ENCODE measurements around the gene IDH3G. TPM values are rescaled to one million over a fixed set of nuclear protein-coding genes. Genes with fewer than 3 reads are reported as not detected.

Gene IDH3G
- total and polyA plus RNA-seq, 2 of the 8 experiments (the other 6 are each of a cell fraction or from before 2014, with no cell fraction given): 39.4 to 66.7 TPM

GRCh38 chrX:153781428-153782047 lies 12.6 kb downstream of the IDH3G start:
- H2AFZ ChIP-seq (ENCODE audit: low read length): no peak overlapping the region
- 91% methylated on average over 10 of the region's 24 CpGs; no CpG with 5 or more reads in 1 of the 2 experiments for WGBS, 2 experiments (ENCODE audit: extremely low coverage in 1 of 2, insufficient coverage in 1 of 2, insufficient read length in 1 of 2, insufficient replicate concordance in 2 of 2, low coverage in 1 of 2, low lambda C conversion rate in 2 of 2, missing lambda C conversion rate in 1 of 2)
- no peaks in the 10 kb centered on the region for H3K79me2 ChIP-seq (ENCODE audit: control insufficient read depth in 1 of 2, insufficient read depth in 2 of 2, low read length in 2 of 2)
- TF ChIP-seq CEBPB (IDR thresholded peaks at IDR 0.05; ENCODE audit: low read depth, low read length) (no peak), TBP (IDR thresholded peaks at IDR 0.05; ENCODE audit: low read depth, low read length) (no peak), POU5F1 (IDR thresholded peaks at IDR 0.05; ENCODE audit: low read depth, low read length) (no peak), PHF8 (conservative IDR thresholded peaks at IDR 0.05; ENCODE audit: low read depth, low read length) (no peak), JUND (IDR thresholded peaks at IDR 0.05; ENCODE audit: low read length) (no peak), ZNF274 (IDR thresholded peaks at IDR 0.05; ENCODE audit: borderline replicate concordance, extremely low read depth, low read length) (no peak), BCL11A (IDR thresholded peaks at IDR 0.05; ENCODE audit: low read depth in 2 of 2, low read length in 2 of 2) (no peak), NRF1 (IDR thresholded peaks at IDR 0.05; ENCODE audit: low read depth, low read length) (no peak), FOSL1 (IDR thresholded peaks at IDR 0.05; ENCODE audit: insufficient read depth, low read depth, low read length) (no peak)
- TF ChIP-seq, protein P1, sequence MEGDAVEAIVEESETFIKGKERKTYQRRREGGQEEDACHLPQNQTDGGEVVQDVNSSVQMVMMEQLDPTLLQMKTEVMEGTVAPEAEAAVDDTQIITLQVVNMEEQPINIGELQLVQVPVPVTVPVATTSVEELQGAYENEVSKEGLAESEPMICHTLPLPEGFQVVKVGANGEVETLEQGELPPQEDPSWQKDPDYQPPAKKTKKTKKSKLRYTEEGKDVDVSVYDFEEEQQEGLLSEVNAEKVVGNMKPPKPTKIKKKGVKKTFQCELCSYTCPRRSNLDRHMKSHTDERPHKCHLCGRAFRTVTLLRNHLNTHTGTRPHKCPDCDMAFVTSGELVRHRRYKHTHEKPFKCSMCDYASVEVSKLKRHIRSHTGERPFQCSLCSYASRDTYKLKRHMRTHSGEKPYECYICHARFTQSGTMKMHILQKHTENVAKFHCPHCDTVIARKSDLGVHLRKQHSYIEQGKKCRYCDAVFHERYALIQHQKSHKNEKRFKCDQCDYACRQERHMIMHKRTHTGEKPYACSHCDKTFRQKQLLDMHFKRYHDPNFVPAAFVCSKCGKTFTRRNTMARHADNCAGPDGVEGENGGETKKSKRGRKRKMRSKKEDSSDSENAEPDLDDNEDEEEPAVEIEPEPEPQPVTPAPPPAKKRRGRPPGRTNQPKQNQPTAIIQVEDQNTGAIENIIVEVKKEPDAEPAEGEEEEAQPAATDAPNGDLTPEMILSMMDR (IDR thresholded peaks at IDR 0.05; ENCODE audit: control extremely low read depth in 1 of 3, insufficient read depth in 1 of 3, low read depth in 1 of 3, low read length in 3 of 3): no peak

More at GRCh38 chrX:153781428-153782047, 12.6 kb downstream of the IDH3G start:
- POLR2A ChIA-PET (ENCODE audit: partially characterized antibody): interaction anchor here (0.8 to 1.7 kb wide), 5 partner anchors 10 to 190 kb away, joined by 3 to 10 read pairs (median 3); partner anchors contain the start of genes HCFC1, IDH3G and SSR4
- Histone ChIP-seq H4K5ac (ENCODE audit: insufficient read length, low read depth, low read length) (no peak overlapping the region), H3K18ac (ENCODE audit: extremely low read depth, low read length) (no peak overlapping the region), H2BK5ac (ENCODE audit: low read depth, low read length) (no peak overlapping the region), H3K14ac (ENCODE audit: insufficient read length) (no peak overlapping the region), H2BK15ac (ENCODE audit: low read length) (no peak overlapping the region), H2AK5ac (ENCODE audit: low read depth, low read length) (no peak overlapping the region), H3K27me3 (replicated peaks in 1 of 4; ENCODE audit: control insufficient read depth in 3 of 4, extremely low read depth in 1 of 4, insufficient read depth in 3 of 4, low read length in 3 of 4) (no peaks in the 10 kb centered on the region), H3K36me3 (ENCODE audit: control insufficient read depth in 2 of 4, insufficient read depth in 4 of 4, low read length in 3 of 4) (no peaks in the 10 kb centered on the region; a peak in 2 of 8 replicates), H3K9me3 (ENCODE audit: insufficient read depth in 2 of 2, low read depth in 1 of 2, low read length in 1 of 2) (no peaks in the 10 kb centered on the region), H3K4ac (replicated peaks; ENCODE audit: insufficient read length, low read depth, low read length) (no peak overlapping the region), H3K4me1 (replicated peaks in 1 of 4; ENCODE audit: control insufficient read depth in 3 of 4, insufficient read depth in 4 of 4, low read length in 3 of 4) (no peaks in the 10 kb centered on the region), H4K91ac (replicated peaks; ENCODE audit: insufficient read length, low read length) (no peak overlapping the region), H3K79me1 (ENCODE audit: low read depth, low read length) (no peaks in the 10 kb centered on the region), H2BK120ac (replicated peaks; ENCODE audit: low read depth, low read length) (no peak overlapping the region), H4K8ac (ENCODE audit: extremely low read depth, insufficient read depth, low read length) (no peak overlapping the region), H3K4me2 (ENCODE audit: insufficient read depth in 1 of 2, low read depth in 2 of 2, low read length in 2 of 2) (no peak overlapping the region), H2BK12ac (ENCODE audit: low read depth, low read length) (no peak overlapping the region), H3K56ac (replicated peaks; ENCODE audit: insufficient read length, low read depth, low read length) (no peak overlapping the region), H3K23me2 (ENCODE audit: low read depth, low read length) (no peaks in the 10 kb centered on the region), H3K23ac (ENCODE audit: insufficient read length) (no peak overlapping the region), H4K20me1 (replicated peaks in 1 of 2; ENCODE audit: control insufficient read depth in 1 of 2, insufficient read depth in 2 of 2, low read length in 2 of 2) (no peaks in the 10 kb centered on the region), H3K9ac (replicated peaks in 1 of 4; ENCODE audit: extremely low read depth in 1 of 4, low read depth in 3 of 4, low read length in 3 of 4) (no peak overlapping the region), H2BK20ac (ENCODE audit: low read length) (no peak overlapping the region), H3K27ac (ENCODE audit: low read depth, low read length) (no peak overlapping the region), H3K4me3 (ENCODE audit: extremely low read depth in 1 of 4, insufficient read depth in 2 of 4, low read depth in 3 of 4, low read length in 4 of 4) (no peak overlapping the region)
- FAIRE-seq: no peak
- CTCF ChIA-PET (ENCODE audit: partially characterized antibody): interaction anchor here (0.6 to 2.8 kb wide), 13 partner anchors 8 to 158 kb away, joined by 3 to 14 read pairs (median 4); partner anchors contain the start of genes IDH3G, PNCK and SSR4
- no peak for DNase-seq (ENCODE audit: low read depth in 1 of 2, low spot score in 2 of 2)

Measured in H1 (cell line).